ENCODE measurements around the gene ADGB.
"Not testable (repeated sequence)": the region's sequence is repeated elsewhere in the genome, so short reads cannot be mapped to it uniquely, and the experiment has no call there.

Gene ADGB

GRCh38 chr6:146827216-146827928 lies 228.6 kb downstream of the ADGB start:
- no peak for DNase-seq

GRCh38 chr6:146829792-146830565 lies 231.2 kb downstream of the ADGB start:
- no peak for DNase-seq

DNA sequence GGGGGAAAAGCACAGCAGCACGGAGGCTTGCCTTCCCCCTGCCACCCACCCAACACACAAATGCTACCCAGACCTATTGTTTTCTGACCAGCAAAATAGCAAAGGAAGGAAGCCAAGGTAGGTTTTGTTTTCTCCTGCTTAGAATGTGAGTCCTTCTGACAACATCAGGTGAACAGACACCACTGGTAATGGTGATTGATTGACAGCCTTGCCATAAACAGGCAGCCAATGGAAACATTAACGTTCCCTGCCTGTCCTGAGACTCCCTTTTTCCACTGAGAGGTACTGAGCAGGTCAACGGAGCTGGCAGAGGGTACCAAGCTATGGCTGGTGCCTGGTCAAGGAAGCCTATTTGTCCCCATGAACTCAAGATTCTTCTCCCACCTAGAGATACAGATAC lies 234.4 kb downstream of the ADGB start:
- no peak for DNase-seq

DNA sequence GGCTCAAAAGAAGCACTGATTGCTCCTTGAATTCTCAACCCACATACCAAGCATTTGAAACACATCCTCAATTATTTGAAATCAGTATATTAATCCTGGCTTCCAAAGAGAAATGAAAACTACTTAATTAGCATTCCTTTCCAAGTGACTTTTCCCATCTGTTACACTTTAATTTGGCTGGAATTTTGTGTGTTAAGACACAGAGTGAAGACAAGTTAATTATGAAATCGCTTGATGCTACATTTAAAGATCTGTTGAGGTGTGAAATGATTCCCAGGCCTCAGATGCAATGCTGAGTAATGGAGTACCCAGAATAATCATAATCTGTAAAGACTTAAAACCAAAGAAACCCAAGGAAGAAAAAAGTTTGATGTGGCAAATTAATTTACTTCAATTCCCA lies 241.4 kb downstream of the ADGB start:
- no peak for DNase-seq

DNA sequence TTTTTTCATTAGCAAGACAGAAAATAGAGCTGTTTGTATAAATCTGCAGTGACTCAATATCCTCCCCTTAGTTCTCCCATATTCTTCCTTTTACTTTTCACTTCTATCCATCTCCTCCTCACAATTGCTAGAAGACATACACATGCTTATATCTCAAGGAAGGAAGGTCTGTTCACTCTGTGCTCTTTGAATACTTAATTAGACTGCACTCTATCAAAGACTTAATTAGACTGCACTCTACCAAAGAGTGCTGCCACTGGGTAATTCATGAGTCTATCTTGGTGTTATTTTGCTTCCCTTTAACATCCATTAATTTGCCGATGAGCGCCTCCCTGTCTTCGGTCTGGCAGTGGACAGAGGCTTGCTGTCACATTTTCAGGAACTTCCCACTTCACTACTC lies 241.9 kb downstream of the ADGB start:
- no peak for DNase-seq

DNA sequence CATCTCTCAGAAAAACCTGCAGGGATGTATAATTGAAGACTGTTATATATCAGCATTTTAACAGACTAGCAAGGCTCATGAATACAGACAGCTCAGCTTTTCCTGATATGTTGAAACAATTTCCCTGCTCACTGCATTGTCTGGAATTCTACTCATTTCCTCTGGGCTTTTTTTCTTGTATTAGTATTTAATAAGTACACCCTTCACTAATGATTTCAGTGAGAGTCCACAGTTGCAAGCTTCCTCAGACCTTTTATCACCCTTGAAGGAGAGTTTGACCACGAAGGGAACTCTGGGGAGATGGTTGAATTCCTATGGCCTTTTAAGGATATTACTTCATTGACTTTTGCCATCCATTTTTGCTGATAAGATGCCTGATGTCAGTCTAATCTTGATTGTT lies 248.7 kb downstream of the ADGB start:
- DNase-seq = no peak

DNA sequence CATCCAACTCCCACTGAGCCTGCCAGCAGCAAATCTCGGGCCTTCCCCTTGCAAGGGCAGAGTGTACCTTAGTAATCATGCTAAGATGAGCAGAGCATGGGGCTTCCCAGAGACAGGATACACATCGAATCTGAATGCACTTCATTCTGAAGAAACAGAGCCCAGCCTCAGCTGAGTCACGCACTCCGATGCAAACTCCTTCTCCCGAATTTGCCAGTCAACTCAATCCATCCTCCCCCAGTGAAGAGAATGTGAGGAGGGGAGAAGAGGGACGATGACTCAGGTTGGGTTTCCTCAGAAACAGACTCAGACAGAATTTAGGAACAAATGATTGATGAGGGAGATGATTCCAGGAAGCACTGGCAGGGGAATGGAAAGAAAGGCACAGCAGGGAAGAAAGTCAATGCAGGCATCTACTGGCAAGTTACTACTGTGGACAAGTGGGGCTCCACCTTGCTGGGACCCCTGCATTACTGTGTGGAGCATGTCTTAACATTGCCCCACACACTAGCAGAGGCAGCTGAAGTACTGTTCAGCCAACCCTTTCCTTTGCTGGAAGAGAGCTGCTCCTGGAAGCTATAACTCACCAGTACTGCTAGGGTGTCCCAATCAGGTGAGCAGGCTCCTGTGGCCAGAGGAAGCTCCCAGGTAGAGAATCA lies 251.6 kb downstream of the ADGB start:
- no peak for DNase-seq

DNA sequence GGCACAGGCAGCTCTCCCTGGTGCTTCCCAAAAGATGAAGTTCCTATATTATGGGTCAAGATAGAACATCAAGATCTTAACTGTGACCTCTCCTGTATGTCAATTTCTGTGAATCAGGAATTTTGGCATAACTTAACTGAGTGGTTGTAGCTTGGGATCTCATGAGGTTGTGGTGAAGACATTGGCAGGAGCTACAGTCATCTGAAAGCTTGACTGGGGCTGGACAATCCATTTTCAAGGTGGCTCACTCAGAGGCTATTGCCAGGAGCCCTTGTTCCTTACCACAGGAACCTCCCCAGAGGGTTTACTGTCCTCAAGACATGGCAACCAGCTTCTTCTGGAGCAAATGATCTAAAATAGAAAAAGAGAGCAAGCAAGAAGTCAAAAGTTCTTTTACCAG lies 252.2 kb downstream of the ADGB start:
- DNase-seq = no peak

- no peak for DNase-seq
Measured at GRCh38 chr6:146851837-146852236, 253.1 kb downstream of the ADGB start.

DNA sequence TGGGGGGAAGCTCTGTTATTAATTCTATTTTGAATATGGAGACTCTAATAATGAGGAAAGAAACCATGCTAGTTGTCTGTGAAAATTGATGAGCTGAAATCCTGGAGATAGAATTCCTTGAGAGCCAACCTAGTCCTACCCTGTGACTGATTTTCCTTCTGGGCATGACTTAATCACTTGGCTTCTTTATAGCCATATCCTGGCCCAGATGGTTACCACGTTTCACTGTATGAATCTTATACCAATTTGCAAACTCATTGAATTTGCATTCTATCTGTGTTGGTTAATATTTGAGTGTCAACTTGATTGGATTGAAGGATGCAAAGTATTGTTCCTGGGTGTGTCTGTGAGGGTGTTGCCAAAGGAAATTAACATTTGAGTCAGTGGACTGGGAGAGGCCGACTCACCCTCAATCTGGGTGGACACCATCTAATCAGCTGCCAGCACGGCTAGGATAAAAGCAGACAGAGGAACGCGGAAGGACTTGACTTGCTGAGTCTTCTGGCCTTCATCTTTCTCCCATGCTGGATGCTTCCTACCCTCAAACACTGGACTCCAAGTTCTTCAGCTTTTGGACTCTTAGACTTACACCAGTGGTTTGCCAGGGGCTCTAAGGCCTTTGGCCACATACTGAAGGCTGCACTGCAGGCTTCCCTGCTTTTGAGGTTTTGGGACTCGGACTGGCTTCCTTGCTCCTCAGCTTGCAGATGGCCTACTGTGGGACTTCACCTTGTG lies 255.9 kb downstream of the ADGB start:
- DNase-seq = not testable (repeated sequence)

- no peak for DNase-seq
Measured at GRCh38 chr6:146855889-146856288, 257.1 kb downstream of the ADGB start.

- DNase-seq = no peak
Measured at GRCh38 chr6:146856296-146856695, 257.5 kb downstream of the ADGB start.

DNA sequence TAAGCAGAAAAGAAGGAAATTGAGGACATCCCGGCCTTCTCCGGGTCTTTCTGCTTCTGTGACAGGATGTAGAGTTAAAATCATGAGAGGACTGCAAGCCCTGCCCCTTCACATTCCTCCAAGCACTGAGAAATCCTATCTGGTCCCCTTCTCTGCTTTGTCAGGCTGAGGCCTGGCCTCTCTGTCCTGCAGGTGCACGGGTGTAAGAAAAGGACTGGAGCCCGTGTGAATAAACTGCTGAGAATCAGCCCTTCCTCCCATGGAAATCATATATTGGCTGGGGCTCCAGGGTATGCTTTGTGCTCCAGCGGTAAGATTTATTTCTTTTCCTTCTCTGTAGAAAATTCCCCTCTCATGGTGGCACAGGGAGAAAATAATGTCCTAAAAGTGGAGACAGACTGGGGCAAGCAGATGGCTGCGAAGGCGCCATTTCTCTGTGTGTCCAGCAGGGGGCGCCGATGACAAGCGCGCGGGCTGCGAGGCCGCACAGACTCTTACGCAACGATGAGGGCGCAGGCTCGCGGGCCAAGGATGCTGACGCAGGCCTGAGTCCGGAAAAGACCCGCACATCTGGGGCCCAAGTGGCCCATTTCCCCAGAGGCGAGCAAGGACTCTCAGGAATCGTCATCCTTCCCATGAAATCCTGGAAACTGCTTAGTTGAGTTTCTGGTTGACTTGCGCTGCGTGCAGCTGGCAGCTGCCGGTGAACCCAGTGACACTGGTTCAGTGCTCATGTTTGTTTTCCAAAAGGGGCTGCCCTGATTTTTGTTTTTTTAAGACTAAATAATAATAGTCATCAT lies 258.6 kb downstream of the ADGB start:
- peak; percentile 43 to 50 (median 47) for DNase-seq

DNA sequence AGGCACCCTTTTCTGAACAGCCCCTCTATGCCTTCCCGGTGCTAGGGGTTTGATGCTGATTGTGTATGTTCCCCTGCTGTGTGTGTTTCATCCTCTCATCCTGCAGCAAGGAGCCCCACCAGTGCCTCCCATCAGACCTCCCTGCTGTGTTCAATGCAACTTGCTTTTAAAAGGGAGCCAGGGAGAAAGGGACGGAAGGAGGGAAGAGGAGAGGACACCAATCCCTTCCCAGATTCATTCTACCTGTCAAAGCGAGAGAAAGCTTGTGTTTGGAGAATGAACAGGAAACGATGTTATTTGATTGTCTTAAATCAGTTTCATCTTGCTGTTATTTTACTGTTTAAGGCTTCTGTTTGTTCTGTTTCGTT lies 259.2 kb downstream of the ADGB start:
- no peak for DNase-seq

DNA sequence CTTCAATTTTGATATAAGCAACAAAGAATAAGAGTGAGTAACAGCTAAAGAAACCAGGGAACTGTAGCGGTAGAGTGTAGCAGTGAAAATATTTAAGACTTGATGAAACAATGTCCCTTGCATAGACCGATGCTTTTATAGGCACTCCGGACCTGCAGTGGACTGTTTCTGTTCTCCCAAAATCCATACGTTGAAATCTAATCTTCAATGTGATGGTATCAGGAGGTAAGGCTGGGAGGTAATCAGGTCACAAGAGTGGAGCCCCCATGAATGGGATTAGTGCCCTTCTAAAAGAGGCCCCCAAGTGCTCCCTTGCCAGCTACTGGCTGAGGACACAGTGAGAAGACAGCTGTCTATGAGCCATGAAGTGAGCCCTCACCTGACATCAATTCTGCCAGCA lies 260.4 kb downstream of the ADGB start:
- DNase-seq = no peak

- no peak for DNase-seq
Measured at GRCh38 chr6:146859795-146860495, 261.2 kb downstream of the ADGB start.

DNA sequence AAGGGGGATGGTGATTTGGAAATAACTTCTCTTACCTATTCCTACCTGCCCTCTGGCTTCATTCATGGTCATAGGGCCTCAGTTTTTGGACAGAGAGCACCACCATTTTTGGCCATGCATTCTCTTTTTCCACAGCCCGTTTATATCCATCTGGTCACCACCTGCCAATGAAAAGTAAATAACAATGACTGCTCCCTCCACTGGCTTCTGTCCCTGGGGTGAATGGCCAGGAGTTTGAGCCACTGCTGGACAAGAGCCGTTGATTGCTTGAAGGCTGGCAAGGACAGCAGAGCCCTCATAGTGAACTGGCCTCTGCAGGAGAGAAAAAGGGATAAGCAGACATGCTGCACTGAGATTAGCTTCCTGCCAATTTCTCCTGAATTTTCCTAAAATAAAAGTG lies 261.8 kb downstream of the ADGB start:
- DNase-seq = no peak

DNA sequence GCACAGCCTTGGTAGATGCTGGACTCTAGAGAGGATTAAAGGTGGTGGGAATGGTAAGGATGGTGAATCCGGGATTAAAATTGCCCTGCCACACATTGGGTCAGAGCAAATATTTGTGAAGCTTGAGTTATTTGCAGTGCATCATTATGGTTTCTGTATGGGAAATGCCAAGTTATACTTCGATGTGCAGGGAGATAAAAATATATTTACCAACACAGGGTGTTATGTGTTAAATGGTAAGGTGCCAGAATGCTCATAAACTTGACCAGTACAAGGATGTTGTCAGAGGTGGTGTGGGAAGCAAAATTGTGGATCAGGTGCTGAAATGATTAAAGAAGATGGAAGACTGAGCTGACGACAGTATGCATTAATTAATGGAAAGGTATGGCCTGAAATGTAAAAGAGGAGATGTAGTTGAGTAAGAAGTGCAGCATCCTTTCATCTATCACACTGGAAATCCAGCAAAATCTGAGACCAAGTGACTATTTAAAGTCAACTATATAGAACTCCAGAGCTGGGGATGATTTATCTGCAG lies 262.3 kb downstream of the ADGB start:
- no peak for DNase-seq

GRCh38 chr6:146861716-146862115 lies 262.9 kb downstream of the ADGB start:
- no peak for DNase-seq

- no peak for DNase-seq
Measured at GRCh38 chr6:146862508-146862919, 263.7 kb downstream of the ADGB start.

DNA sequence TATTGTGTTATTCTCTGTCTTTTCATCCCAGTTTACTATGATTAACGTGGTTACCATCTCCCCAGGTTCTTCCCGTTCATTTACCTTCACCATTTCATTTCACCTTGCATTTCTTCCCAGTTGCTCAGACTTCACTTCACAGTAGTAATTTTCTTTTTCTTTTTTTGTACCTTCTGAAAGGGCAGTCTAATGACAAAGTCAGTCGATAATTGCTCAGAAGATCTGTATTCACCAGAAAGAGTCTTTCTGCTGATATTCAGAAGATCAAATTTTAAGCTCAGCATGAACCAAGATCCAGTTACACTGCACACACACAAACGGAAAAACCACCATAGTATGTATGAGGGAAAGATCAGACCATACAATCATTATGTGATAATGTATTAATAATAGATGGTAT lies 265.5 kb downstream of the ADGB start:
- DNase-seq = no peak

DNA sequence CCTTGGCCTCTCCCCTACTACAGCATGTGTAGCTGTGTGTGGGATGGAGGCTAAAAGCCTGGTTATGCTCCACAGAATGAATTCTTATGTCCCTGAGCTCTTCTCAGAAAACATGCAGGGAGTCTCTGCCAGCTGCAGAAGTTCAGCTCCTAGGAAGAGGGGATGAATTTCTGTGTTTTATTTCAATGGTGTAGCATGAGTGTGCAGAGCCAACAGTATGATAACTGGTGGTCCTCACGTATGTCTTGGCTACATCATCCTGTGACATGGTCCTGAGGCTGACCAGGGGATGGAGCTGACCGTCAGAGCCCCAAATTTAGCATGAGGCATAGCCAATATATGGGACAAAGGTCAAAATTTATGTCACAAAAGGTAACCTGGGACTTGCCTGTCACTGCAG lies 266.1 kb downstream of the ADGB start:
- DNase-seq = no peak
